Right ventricle myocardium inferior (tissue), 1 donor: ENCODE data around the gene SLAMF8. TPM values are rescaled to one million over a fixed set of nuclear protein-coding genes. Genes with fewer than 3 reads are reported as not detected.

Source experiments
- ATAC-seq: fragments of 200-7000 bp; cut with Tn5 transposase; one replicate; pipeline ENCODE4 v1.9.1; 2020; ENCODE audit warnings: mild to moderate bottlenecking, moderate library complexity
- DNase-seq: peaks from one replicate; pipeline ENCODE4 v3.0.0; 2021; ENCODE audit errors: missing footprints
- intact Hi-C: fragments of 100-400 bp; cut with DNase I; formaldehyde crosslinking; loops from one replicate; pipeline ENCODE4 v1.11.0; 2022
- total RNA-seq: library from RNA; stranded (reverse); fragmentation: NEBNext Ultra II Directional; extraction: Animal tissue kit (Norgen Biotek cat#: 25700); gene quantifications from one replicate; pipeline ENCODE4 v1.2.1, GENCODE V29; 2021
- donor health status: DM: no; HTN: yes; CAD: no; lungs with severe emphysema.

Gene SLAMF8
- total RNA-seq, 1 donor from 2014 or later, result 1.6 TPM

DNA sequence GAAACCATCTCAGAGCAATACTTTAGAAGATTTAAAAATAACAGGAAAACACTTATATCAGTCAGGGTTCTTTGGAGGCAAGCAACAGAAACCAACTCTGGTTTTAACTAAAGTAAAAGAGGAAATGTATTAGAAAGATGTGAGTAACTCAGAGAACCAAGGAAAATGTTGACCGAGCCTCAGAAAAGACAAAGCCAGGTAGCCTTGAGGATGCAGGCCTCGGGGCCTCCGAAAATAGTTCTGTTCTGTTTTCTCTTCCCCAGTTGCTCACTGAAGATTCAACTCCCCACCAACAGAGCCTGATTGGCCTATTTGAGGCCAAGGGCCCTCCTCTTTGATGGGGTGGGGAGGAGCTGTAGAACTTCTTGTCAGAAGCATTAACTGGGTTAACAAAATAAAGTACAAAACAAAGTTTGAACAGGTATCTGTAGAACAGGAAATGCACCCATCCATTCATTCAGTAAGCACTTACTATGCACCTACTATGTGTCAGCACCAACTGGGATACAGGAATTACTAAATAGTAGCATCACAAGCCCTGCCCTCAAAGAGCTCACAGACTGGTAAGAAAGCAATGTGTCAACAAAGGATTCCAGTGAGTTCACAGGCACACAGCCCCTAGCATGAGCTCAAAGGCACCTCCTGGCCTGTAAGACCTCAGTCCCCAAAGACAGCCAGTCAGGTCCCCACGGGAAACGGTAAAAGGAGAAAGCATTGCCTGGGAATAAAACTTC lies 12.6 kb downstream of the SLAMF8 start:
- intact Hi-C loops, result no loop called here
- DNase-seq (no peak), ATAC-seq (no peak)

GRCh38 chr1:159841749-159842148 lies 15.1 kb downstream of the SLAMF8 start:
- DNase-seq (no peak), ATAC-seq (peak; percentile 28)
- intact Hi-C loops, result no loop called here

DNA sequence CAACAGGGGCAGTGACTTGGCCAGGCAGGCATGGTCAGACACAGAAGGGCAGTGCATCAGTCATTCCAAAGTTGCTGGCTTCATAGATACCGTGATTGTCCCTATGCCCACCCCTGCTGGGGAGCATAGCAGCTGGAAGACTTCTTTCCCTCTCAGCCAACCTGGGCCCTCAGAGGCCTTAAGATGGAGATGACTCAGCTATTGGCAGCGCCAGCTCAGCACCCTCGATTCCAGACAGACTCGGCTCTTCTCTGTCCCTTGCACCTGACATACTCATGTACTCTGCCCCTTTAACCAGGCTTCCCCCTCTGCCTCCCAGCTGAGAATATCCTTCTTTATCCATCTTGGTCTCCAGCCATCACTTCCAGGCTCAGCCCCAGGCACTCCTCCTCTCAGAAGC lies 16.8 kb downstream of the SLAMF8 start:
- DNase-seq (no peak), ATAC-seq (no peak)
- intact Hi-C loops, result no loop called here

- ATAC-seq (no peak), DNase-seq (no peak)
- intact Hi-C loops, result no loop called here
Observed at GRCh38 chr1:159845751-159846629, 19.3 kb downstream of the SLAMF8 start.

DNA sequence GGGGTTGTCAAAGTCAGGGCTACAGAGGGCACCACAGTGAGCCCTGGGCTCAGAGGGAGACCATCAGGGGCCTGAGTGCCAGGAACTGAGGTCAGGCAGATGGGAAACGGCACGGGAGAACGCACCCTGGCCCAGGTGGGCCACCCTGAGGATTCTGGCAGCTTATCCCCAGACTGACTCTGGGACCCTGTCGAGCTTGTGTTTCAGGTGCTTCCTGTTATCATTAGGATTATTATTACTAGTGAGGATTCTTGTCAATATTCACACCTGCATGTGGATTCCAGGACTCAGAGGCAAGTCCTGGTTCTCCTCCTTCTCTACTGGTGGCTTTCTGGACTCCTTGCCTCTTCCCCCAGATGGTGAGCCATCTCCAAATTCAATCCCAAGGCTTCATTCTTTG lies 20.6 kb downstream of the SLAMF8 start:
- no peak for DNase-seq
- no peak for ATAC-seq
- intact Hi-C loops, result no loop called here

- no peak for ATAC-seq
- DNase-seq, result no peak
- intact Hi-C loops, result no loop called here
Observed at GRCh38 chr1:159848326-159848725, 21.7 kb downstream of the SLAMF8 start.

DNA sequence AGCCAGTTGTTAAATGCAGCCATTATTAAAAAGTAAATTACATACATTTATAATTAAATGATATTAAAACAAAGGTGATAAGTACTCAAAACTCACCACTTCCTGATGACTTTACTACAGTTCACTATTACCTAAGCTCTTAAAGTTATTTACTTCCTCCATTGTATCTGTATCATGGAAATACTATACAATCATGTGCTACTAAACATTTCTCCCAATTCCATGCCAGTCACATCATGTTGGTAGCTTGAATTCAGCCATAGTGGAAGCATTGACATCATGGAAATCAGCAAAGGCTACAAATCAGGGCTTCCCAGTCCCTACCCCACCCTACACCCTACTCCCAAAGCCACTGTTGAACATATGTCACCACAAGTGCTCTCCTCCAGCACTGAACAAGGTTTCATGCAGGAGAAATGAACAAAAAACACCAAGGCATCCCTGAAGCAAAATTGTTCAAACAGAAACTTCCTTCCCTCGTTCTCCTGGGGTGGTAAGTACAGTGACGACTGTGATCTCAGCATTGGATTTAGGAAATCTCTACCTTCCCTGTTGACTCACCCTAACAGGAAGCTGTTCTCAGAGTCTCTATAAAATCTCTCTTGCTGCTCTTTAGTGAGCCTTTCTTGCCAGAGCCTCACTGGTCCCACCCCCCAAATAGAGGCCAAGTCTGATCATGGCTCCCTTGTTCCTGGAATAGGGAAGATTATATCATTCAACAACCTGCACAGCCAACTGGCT lies 23.1 kb downstream of the SLAMF8 start:
- intact Hi-C loops, result no loop called here
- no peak for ATAC-seq
- DNase-seq, result no peak

- DNase-seq (no peak), ATAC-seq (no peak)
- intact Hi-C loops, result no loop called here
Observed at GRCh38 chr1:159851407-159851806, 24.7 kb downstream of the SLAMF8 start.

GRCh38 chr1:159853417-159854115 lies 26.9 kb downstream of the SLAMF8 start:
- no peak for ATAC-seq
- no peak for DNase-seq
- intact Hi-C loops, result loop anchor here (2.0 kb wide), 3 partner anchors 37 to 73 kb away; partner anchors contain the start of genes DUSP23 and TAGLN2

GRCh38 chr1:159854116-159854692 lies 27.5 kb downstream of the SLAMF8 start:
- DNase-seq, result peak; percentile 91
- intact Hi-C loops, result loop anchor here (2.0 kb wide), 3 partner anchors 37 to 73 kb away; partner anchors contain the start of genes DUSP23 and TAGLN2
- ATAC-seq, result peak; percentile 89

DNA sequence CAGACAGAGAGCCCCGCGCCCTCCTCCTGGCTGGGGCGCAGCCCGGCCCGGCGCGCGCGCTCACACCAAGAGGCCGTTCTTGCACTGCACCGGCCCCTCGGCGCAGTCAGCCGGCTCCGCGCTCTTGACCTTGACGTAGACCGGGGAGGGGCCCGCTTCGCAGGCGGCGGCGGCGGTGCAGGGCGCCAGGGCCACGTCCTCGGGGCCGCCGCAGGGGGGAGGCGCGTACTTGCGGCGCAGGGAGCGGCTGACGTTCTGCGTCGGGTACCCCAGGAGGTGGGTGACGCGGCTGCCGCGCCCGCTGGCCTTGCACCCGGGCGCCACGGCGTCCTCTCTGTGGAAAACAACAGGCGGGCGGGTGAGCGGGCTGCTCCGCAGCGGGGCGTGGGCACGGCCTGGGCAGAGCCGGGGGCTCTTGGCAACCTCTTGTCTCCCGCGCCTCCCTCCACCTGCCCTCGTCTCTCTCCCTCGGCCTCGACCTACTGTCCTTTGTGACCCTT lies 28.1 kb downstream of the SLAMF8 start:
- peak; percentile 98 for ATAC-seq
- intact Hi-C loops, result loop anchor here (2.0 kb wide), 3 partner anchors 36 to 74 kb away; partner anchors contain the start of genes DUSP23 and TAGLN2
- DNase-seq, result peak; percentile 94

DNA sequence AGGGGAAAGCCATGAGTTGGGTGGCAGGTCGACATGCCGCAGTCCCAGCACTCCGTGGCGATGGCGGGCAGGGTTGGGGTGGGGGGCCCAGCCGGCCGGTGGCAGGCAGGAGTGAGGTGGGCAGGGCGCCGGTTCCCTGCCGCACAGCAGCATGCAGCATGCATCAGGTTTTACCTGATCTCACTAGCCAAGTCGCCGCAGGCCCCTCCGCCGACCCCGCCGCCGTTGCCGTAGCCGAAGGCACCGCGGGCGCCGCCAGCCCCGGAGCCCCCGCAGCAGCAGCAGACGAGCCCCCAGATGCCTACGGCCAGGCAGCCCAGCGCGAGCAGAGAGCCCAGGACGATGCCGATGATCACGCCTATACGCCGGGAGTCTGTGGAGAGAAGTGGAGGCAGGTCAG lies 29.0 kb downstream of the SLAMF8 start:
- ATAC-seq (no peak), DNase-seq (no peak)
- intact Hi-C loops, result loop anchor here (2.0 kb wide), 3 partner anchors 35 to 75 kb away; partner anchors contain the start of genes DUSP23 and TAGLN2

DNA sequence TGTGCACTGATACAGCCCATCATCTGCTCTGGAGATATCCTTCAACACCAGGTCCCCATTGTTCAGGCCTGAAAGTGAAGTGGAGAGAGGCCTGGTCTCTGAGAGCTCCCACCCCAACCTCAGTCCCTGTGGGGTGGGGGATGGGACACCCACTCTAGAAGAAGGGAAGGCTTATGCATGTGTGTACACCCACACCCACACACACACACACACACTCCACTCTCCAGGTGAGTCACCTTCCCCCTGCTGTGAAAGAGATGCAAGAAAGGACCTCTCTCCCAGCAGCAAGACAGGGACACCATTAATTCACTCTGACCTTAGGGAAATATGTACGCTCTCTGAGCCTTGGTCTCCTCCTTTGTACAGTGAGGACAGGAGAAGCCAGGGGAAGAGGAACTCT lies 29.9 kb downstream of the SLAMF8 start:
- ATAC-seq (no peak), DNase-seq (no peak)
- intact Hi-C loops, result no loop called here

GRCh38 chr1:159857889-159858288 lies 31.2 kb downstream of the SLAMF8 start:
- no peak for DNase-seq
- ATAC-seq, result no peak
- intact Hi-C loops, result no loop called here

- intact Hi-C loops, result no loop called here
- ATAC-seq, result no peak
- no peak for DNase-seq
Observed at GRCh38 chr1:159859767-159860322, 33.2 kb downstream of the SLAMF8 start.

GRCh38 chr1:159860456-159860855 lies 33.8 kb downstream of the SLAMF8 start:
- ATAC-seq (no peak), DNase-seq (no peak)
- intact Hi-C loops, result no loop called here

DNA sequence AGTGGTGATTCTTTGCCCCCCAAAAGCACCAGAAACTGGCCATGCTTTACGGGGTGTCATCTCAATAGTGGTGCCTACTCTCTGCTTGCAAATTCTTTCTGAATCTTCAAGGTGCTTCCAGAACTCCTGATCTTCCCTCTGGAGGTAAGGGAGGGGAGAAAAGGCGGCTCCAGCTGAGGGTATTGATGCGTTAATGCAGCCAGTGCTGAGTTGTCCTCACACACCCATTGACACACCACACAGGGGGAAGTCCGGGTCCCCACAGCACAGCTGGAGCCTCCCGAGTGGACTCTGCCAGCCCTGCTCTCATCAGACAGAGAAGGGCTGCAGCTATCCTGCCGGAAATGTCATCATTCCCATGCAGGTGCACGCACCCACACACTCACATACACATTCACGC lies 34.5 kb downstream of the SLAMF8 start:
- ATAC-seq (no peak), DNase-seq (no peak)
- intact Hi-C loops, result no loop called here

- ATAC-seq (no peak), DNase-seq (no peak)
- intact Hi-C loops, result no loop called here
Observed at GRCh38 chr1:159862031-159862430, 35.4 kb downstream of the SLAMF8 start.
